Lung (tissue), 12 donors: ENCODE data around the gene VSTM2B. TPM values are rescaled to one million over a fixed set of nuclear protein-coding genes. Genes with fewer than 3 reads are reported as not detected.

Experiments
- ATAC-seq: fragments of 200-7000 bp; cut with Tn5 transposase; one replicate; pipeline ENCODE4 v1.9.1; 2020; ENCODE audit warnings: moderate number of reproducible peaks; ENCODE audit not compliant: insufficient read depth, low FRiP score
- DNase-seq, 3 donors: peaks; one replicate each; pipeline ENCODE4 v3.0.0-alpha.2; 2013 to 2017
- H3K27ac ChIP-seq, 2 donors: one replicate each; pipeline ENCODE4 v1.5.1; 2013; ENCODE audit warnings: mild to moderate bottlenecking in 2 of 2, moderate library complexity in 2 of 2, control low read depth in 1 of 2, inconsistent platforms in 1 of 2, low read depth in 1 of 2, low read length in 1 of 2
- H3K27me3 ChIP-seq, 3 donors: one replicate each; pipeline ENCODE4 v1.5.1; 2013; ENCODE audit warnings: low read length in 2 of 3; ENCODE audit not compliant: control insufficient read depth in 3 of 3, insufficient read depth in 3 of 3
- H3K36me3 ChIP-seq, 4 donors: one replicate each; pipeline ENCODE4 v1.5.1; 2013; ENCODE audit warnings: low read length in 4 of 4, mild to moderate bottlenecking in 1 of 4, moderate library complexity in 1 of 4; ENCODE audit not compliant: control insufficient read depth in 4 of 4, insufficient read depth in 4 of 4
- H3K4me1 ChIP-seq, 5 donors: one replicate each; pipeline ENCODE4 v1.5.1; 2013; ENCODE audit warnings: low read length in 5 of 5, mild to moderate bottlenecking in 2 of 5, moderate library complexity in 1 of 5; ENCODE audit not compliant: control insufficient read depth in 5 of 5, insufficient read depth in 5 of 5
- H3K4me3 ChIP-seq: one replicate; pipeline ENCODE4 v1.5.1; 2013; ENCODE audit warnings: mild to moderate bottlenecking, control low read depth, moderate library complexity
- H3K9ac ChIP-seq, 2 donors: one replicate each; pipeline ENCODE4 v1.5.1; 2013; ENCODE audit warnings: low read length in 2 of 2, control low read depth in 1 of 2; ENCODE audit not compliant: insufficient read depth in 1 of 2
- H3K9me3 ChIP-seq, 4 donors: one replicate each; pipeline ENCODE4 v1.5.1; 2013; ENCODE audit warnings: low read length in 3 of 4, mild to moderate bottlenecking in 1 of 4, moderate library complexity in 1 of 4; ENCODE audit not compliant: control insufficient read depth in 4 of 4, insufficient read depth in 3 of 4
- WGBS, 2 donors: extraction: QIAGEN DNeasy Blood & Tissue Kit; methylation state at CpG; one replicate each; pipeline ENCODE4 v1.1.7; 2013; 5-methylcytosine and 5-hydroxymethylcytosine counted together
- polyA plus RNA-seq, 2 donors: library from polyadenylated mRNA; stranded (reverse); fragments of 200-250 nt; gene quantifications; one replicate each; pipeline ENCODE4 v1.2.1, GENCODE V29; 2013
- total RNA-seq, 2 donors: library from RNA; depleted of rRNA in 1 of 2; stranded (reverse); fragments of >200 nt in 1 of 2; gene quantifications; one replicate each; pipeline ENCODE4 v1.2.1, GENCODE V29; 2014 to 2021
- TF ChIP-seq, protein P1 (sequence below): IDR thresholded peaks from 2 replicates; pipeline ENCODE4 v1.5.1; 2012; ENCODE audit warnings: mild to moderate bottlenecking; ENCODE audit errors: control extremely low read depth, extremely low read depth
- donor health status: control.
- donor health status: control.
- donor health status: Bipolar disorder and iron deficiency.
- donor health status: healthy.
- donor health status: DM: yes; HTN: yes; CAD: no.

Gene VSTM2B
- total and polyA plus RNA-seq, 4 donors, result not detected

GRCh38 chr19:29512748-29513147, 13.0 kb upstream of the VSTM2B start:
- no peak overlapping the region for H3K4me3 ChIP-seq
- H3K27me3 ChIP-seq, result peaks cover 0 to 8% (median 0%) of the 10 kb centered on the region in 3 donors
- no peak overlapping the region for H3K9ac ChIP-seq
- no peak overlapping the region for H3K27ac ChIP-seq
- no peaks in the 10 kb centered on the region for H3K36me3 ChIP-seq
- H3K9me3 ChIP-seq, result no peaks in the 10 kb centered on the region
- no peak for ATAC-seq
- TF ChIP-seq, protein P1, sequence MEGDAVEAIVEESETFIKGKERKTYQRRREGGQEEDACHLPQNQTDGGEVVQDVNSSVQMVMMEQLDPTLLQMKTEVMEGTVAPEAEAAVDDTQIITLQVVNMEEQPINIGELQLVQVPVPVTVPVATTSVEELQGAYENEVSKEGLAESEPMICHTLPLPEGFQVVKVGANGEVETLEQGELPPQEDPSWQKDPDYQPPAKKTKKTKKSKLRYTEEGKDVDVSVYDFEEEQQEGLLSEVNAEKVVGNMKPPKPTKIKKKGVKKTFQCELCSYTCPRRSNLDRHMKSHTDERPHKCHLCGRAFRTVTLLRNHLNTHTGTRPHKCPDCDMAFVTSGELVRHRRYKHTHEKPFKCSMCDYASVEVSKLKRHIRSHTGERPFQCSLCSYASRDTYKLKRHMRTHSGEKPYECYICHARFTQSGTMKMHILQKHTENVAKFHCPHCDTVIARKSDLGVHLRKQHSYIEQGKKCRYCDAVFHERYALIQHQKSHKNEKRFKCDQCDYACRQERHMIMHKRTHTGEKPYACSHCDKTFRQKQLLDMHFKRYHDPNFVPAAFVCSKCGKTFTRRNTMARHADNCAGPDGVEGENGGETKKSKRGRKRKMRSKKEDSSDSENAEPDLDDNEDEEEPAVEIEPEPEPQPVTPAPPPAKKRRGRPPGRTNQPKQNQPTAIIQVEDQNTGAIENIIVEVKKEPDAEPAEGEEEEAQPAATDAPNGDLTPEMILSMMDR, result no peak
- no peak for DNase-seq
- H3K4me1 ChIP-seq, result no peaks in the 10 kb centered on the region
- WGBS, 2 donors, result 62 to 86% methylated on average over 1 of the region's 1 CpG

- Histone ChIP-seq H3K27ac (no peak overlapping the region), H3K4me1 (no peaks in the 10 kb centered on the region), H3K27me3 (peaks cover 0 to 12% (median 3%) of the 10 kb centered on the region in 3 donors), H3K9me3 (no peaks in the 10 kb centered on the region), H3K36me3 (no peaks in the 10 kb centered on the region), H3K9ac (no peak overlapping the region), H3K4me3 (no peak overlapping the region)
- no peak for DNase-seq
- TF ChIP-seq, protein P1, result no peak
- 64 to 66% methylated on average over 8 of the region's 8 CpGs for WGBS, 2 donors
- ATAC-seq, result no peak
Measured at GRCh38 chr19:29514525-29515232, 11.1 kb upstream of the VSTM2B start.

- no peak overlapping the region for H3K9ac ChIP-seq
- WGBS, 2 donors, result 59 to 78% methylated on average over 5 of the region's 5 CpGs
- H3K4me3 ChIP-seq, result no peak overlapping the region
- H3K36me3 ChIP-seq, result no peaks in the 10 kb centered on the region
- H3K4me1 ChIP-seq, result no peaks in the 10 kb centered on the region
- H3K27ac ChIP-seq, result no peak overlapping the region
- TF ChIP-seq, protein P1, result no peak
- H3K9me3 ChIP-seq, result no peaks in the 10 kb centered on the region
- DNase-seq (no peak), ATAC-seq (no peak)
- peaks cover 0 to 16% (median 3%) of the 10 kb centered on the region in 3 donors for H3K27me3 ChIP-seq
Measured at GRCh38 chr19:29515233-29515619, 10.6 kb upstream of the VSTM2B start.
